K562 (cell line): Measurements from ENCODE around the gene DGCR8. TPM values are rescaled to one million over a fixed set of nuclear protein-coding genes. Genes with fewer than 3 reads are reported as not detected.
A peak's percentile ranks its signal among the peaks of the same experiment; 100 is the strongest.

ENCODE experiments used
- ARID2 ChIP-seq: fragments of 450-650 bp; IDR thresholded peaks from 2 replicates; pipeline ENCODE4 v1.6.1; 2017; ENCODE audit warnings: antibody characterized with exemption, mild to moderate bottlenecking
- ATF3 ChIP-seq, 2 experiments: fragments of 450-650 bp in 1 of 2; sonication (generic) in 1 of 2; formaldehyde crosslinking in 1 of 2; IDR thresholded peaks in 1 of 2; conservative IDR thresholded peaks in 1 of 2; 2 replicates each; pipeline versions ENCODE4 v1.6.1 to v1.8.1; 2016 to 2023; ENCODE audit warnings: mild to moderate bottlenecking in 2 of 2, moderate library complexity in 2 of 2, inconsistent platforms in 1 of 2, missing genetic modification reagents in 1 of 2
- CREBBP ChIP-seq: IDR thresholded peaks from one replicate; pipeline ENCODE4 v1.6.1; 2012; ENCODE audit warnings: low read depth, mild to moderate bottlenecking, control low read depth, inconsistent platforms, low read length
- POLR3G ChIP-seq: IDR thresholded peaks from 2 replicates; pipeline ENCODE4 v1.6.1; 2011; ENCODE audit not compliant: insufficient read length, insufficient replicate concordance; ENCODE audit errors: extremely low read depth
- RFX7 ChIP-seq: fragments of 250-450 bp; sonication (Bioruptor Pico); IDR thresholded peaks from 2 replicates; pipeline ENCODE4 v1.5.1; 2021; ENCODE audit warnings: mild to moderate bottlenecking
- SRSF7 ChIP-seq: fragments of 200-400 bp; formaldehyde crosslinking; optimal IDR thresholded peaks from 2 replicates; pipeline ENCODE3; 2017; ENCODE audit warnings: mild to moderate bottlenecking, low read depth, low read length
- ZBTB11 ChIP-seq, 3 experiments: fragments of 200-800 bp in 1 of 3; fragments of 250-450 bp in 1 of 3; fragments of 450-650 bp in 1 of 3; sonication (Bioruptor Pico) in 1 of 3; sonication (Bioruptor generic) in 1 of 3; formaldehyde crosslinking in 1 of 3; IDR thresholded peaks; 2 replicates each; pipeline versions ENCODE4 v1.6.1 to v1.8.0; 2016 to 2022; ENCODE audit warnings: mild to moderate bottlenecking in 2 of 3, missing genetic modification characterization in 2 of 3, missing compliant biosample characterization in 1 of 3, moderate library complexity in 1 of 3
- ZBTB40 ChIP-seq, 2 experiments: fragments of 450-650 bp in 1 of 2; sonication (generic) in 1 of 2; formaldehyde crosslinking in 1 of 2; IDR thresholded peaks; 2 replicates each; pipeline versions ENCODE4 v1.7.1 to v1.9.0; 2016 to 2022; ENCODE audit warnings: inconsistent platforms in 1 of 2, mild to moderate bottlenecking in 1 of 2, missing genetic modification reagents in 1 of 2
- ZNF12 ChIP-seq: sonication (generic); formaldehyde crosslinking; IDR thresholded peaks from 2 replicates; pipeline ENCODE4 v1.4.0; 2020; ENCODE audit warnings: mild to moderate bottlenecking, missing genetic modification reagents
- ZNF408 ChIP-seq: fragments of 250-450 bp; sonication (Bioruptor Pico); IDR thresholded peaks from 2 replicates; pipeline ENCODE4 v1.4.0; 2020; ENCODE audit warnings: low read depth, mild to moderate bottlenecking, moderate library complexity
- ZNF668 ChIP-seq: fragments of 250-450 bp; sonication (Bioruptor Pico); IDR thresholded peaks from 2 replicates; pipeline ENCODE4 v1.8.0; 2022; ENCODE audit warnings: mild to moderate bottlenecking, inconsistent platforms
- polyA plus RNA-seq, 8 experiments: library from polyadenylated mRNA; depleted of rRNA in 4 of 8; stranded (reverse) in 5 of 8; unstranded in 3 of 8; fragments of >200 nt; fragmentation: Nextera tagmentation in 2 of 8; fragmentation: Illumina TruSeq in 1 of 8; extraction: Ambion mirVana in 2 of 8; extraction: Trizol in 1 of 8; gene quantifications; 2 replicates each; pipeline versions ENCODE4 v1.2.1 to v1.2.3, GENCODE V29; 2011 to 2014; ENCODE audit warnings: inconsistent platforms in 1 of 8, missing spikeins in 1 of 8
- total RNA-seq, 7 experiments: library from RNA; depleted of rRNA in 6 of 7; stranded (reverse); fragments of >200 nt in 6 of 7; fragmentation: Illumina TruSeq in 2 of 7; extraction: Trizol in 2 of 7; gene quantifications; 2 replicates each; pipeline versions ENCODE4 v1.2.1 to v1.2.3, GENCODE V29; 2011 to 2021; ENCODE audit warnings: low replicate concordance in 1 of 7

The DGCR8 gene
- total and polyA plus RNA-seq, 9 of the 15 experiments (the other 6 are each of a cell fraction or from before 2014, with no cell fraction given) = 5.9 to 144 (median 80.1) TPM

- TF ChIP-seq ZBTB40 (IDR thresholded peaks at IDR 0.05) (peak; percentile 62; the same call in 1 of the 2 replicates), ZBTB40 (CRISPR knock-in tag; IDR thresholded peaks at IDR 0.05) (no peak), ARID2 (peak; percentile 75), ZBTB11 (CRISPR knock-in tag; IDR thresholded peaks at IDR 0.05) (no peak), ZNF408 (no peak), ZNF668 (0 out of 2 replicates have a peak, but pooled peaks have one; percentile 3), ATF3 (IDR thresholded peaks at IDR 0.05) (no peak), ATF3 (CRISPR knock-in tag; conservative IDR thresholded peaks at IDR 0.05) (peak; percentile 83; the same call in 1 of the 2 replicates), SRSF7 (no peak), CREBBP (no peak), ZNF12 (CRISPR knock-in tag) (no peak), RFX7 (CRISPR knock-in tag) (0 out of 2 replicates have a peak, but pooled peaks have one; percentile 7), POLR3G (no peak)
These were observed 20.9 kb upstream of the DGCR8 start (continued) for GRCh38 chr22:20058989-20059770.
